Spleen (tissue), 7 donors: ENCODE measurements around the gene PLA2G4B.

ENCODE experiments used
- POLR2AphosphoS5 ChIP-seq, 3 donors: sonication (generic); formaldehyde crosslinking; IDR thresholded peaks; one replicate each; pipeline ENCODE4 v1.5.1; 2017; ENCODE audit warnings: antibody characterized with exemption in 3 of 3
- TF ChIP-seq, protein P1 (sequence below), 11 experiments: fragments of 200-600 bp in 7 of 11; fragments of 450-650 bp in 4 of 11; sonication (generic) in 4 of 11; IDR thresholded peaks in 8 of 11; conservative IDR thresholded peaks in 3 of 11; 1 replicate in 7 of 11; 2 replicates in 4 of 11; pipeline versions ENCODE4 v1.4.0 to v1.8.0; 2016 to 2021; ENCODE audit warnings: antibody characterized with exemption in 11 of 11, inconsistent platforms in 4 of 11, mild to moderate bottlenecking in 1 of 11
- donor health status: DM: no; HTN: no; CAD: no; lungs with moderate emphysema.
- donor health status: DM: no; HTN: no; CAD: no.
- donor health status: DM: no; HTN: no; CAD: no.

DNA sequence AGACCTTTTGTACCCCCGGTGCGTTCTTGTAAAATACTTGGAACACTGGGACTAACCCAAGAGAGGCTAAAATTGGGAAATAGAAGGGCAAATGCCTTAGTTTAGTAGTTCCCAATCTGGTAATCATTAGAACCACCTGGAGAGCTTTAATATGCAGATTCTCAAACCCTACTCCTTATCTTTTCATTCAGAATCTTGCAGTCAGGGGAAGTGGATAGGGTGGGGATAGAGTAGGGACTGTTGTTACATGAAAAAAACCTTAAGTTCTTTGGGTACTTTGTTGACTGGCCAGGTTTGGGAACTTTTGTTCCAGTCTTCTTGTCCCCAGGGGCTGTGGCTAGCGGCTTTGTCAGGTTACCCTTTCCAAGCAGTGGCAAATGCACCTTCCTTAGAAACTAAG, 48.5 kb upstream of the PLA2G4B start:
- no peak for TF ChIP-seq POLR2AphosphoS5 (IDR thresholded peaks at IDR 0.05)
- TF ChIP-seq, protein P1, sequence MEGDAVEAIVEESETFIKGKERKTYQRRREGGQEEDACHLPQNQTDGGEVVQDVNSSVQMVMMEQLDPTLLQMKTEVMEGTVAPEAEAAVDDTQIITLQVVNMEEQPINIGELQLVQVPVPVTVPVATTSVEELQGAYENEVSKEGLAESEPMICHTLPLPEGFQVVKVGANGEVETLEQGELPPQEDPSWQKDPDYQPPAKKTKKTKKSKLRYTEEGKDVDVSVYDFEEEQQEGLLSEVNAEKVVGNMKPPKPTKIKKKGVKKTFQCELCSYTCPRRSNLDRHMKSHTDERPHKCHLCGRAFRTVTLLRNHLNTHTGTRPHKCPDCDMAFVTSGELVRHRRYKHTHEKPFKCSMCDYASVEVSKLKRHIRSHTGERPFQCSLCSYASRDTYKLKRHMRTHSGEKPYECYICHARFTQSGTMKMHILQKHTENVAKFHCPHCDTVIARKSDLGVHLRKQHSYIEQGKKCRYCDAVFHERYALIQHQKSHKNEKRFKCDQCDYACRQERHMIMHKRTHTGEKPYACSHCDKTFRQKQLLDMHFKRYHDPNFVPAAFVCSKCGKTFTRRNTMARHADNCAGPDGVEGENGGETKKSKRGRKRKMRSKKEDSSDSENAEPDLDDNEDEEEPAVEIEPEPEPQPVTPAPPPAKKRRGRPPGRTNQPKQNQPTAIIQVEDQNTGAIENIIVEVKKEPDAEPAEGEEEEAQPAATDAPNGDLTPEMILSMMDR (IDR thresholded peaks at IDR 0.05 in 8 of 11, conservative IDR thresholded peaks at IDR 0.05 in 3 of 11): no peak
